ENCODE results near the gene ERCC8.

GRCh38 chr5:60846298-60846697 is 98.6 kb downstream of the ERCC8 start:
- TF ChIP-seq CTCF (IDR thresholded peaks at IDR 0.05; ENCODE audit: low read depth, low read length, missing input control) (no peak), EGR1 (IDR thresholded peaks at IDR 0.05; ENCODE audit: low read depth in 2 of 2) (no peak), RXRA (IDR thresholded peaks at IDR 0.05) (no peak), MAX (IDR thresholded peaks at IDR 0.05) (no peak), REST (IDR thresholded peaks at IDR 0.05) (no peak), SP1 (IDR thresholded peaks at IDR 0.05) (no peak), TAF1 (conservative IDR thresholded peaks at IDR 0.05) (no peak), GABPA (IDR thresholded peaks at IDR 0.05 in 1 of 2, conservative IDR thresholded peaks at IDR 0.05 in 1 of 2) (no peak), HNF4G (IDR thresholded peaks at IDR 0.05) (no peak), ATF3 (IDR thresholded peaks at IDR 0.05) (no peak)

All from liver (tissue), 3 donors.